ENCODE results near the gene GNMT. TPM values are rescaled to one million over a fixed set of nuclear protein-coding genes. Genes with fewer than 3 reads are reported as not detected.

The GNMT gene
- total and polyA plus RNA-seq, 9 of the 15 experiments (the other 6 are each of a cell fraction or from before 2014, with no cell fraction given), result 0.11 to 0.29 (median 0.15) TPM; not detected in 6

GRCh38 chr6:42962096-42962495 is 1.5 kb downstream of the GNMT start:
- H3K9me3 ChIP-seq (replicated peaks; ENCODE audit: control insufficient read depth, insufficient read depth, low read depth, low read length), result no peaks in the 10 kb centered on the region
- H3K27ac ChIP-seq (ENCODE audit: extremely low read depth, low read depth, low read length), result no peak overlapping the region
- intact Hi-C loops (cut with micrococcal nuclease) (loop anchor here (5.0 kb wide), 1 partner anchor 60 kb away; no protein-coding TSS in a partner anchor), in situ Hi-C loops (cut with MboI) (no loop called here)
- WGBS (ENCODE audit: insufficient coverage, low coverage, missing lambda C conversion rate), result 74% methylated on average over 12 of the region's 12 CpGs
- no peaks in the 10 kb centered on the region for H3K79me2 ChIP-seq (ENCODE audit: control insufficient read depth, insufficient read depth, low read length)
- FAIRE-seq (no peak), ATAC-seq (no peak), DNase-seq (ENCODE audit: extremely low read depth in 1 of 4, low spot score in 3 of 4) (no peak)
- TF ChIP-seq ETS2 (tag; IDR thresholded peaks at IDR 0.05; ENCODE audit: borderline replicate concordance, poor library complexity, severe bottlenecking) (no peak), PURB (CRISPR knock-in tag; IDR thresholded peaks at IDR 0.05; ENCODE audit: low read depth) (no peak)
- peaks cover 26% of the 10 kb centered on the region; the same call in 1 of the 3 replicates for H3K36me3 ChIP-seq (ENCODE audit: control insufficient read depth, insufficient read depth, low read length)
- BruUV-seq (replicated peaks), result no TSS peak
- POLR2A ChIA-PET, result interaction anchor here (0.6 to 1.2 kb wide), 3 partner anchors 9 to 22 kb away, joined by 3 read pairs; no protein-coding TSS in a partner anchor
- H4K20me1 ChIP-seq (replicated peaks; ENCODE audit: control insufficient read depth, insufficient read depth, low read length), result no peaks in the 10 kb centered on the region
- peaks cover 0 to 14% of the 10 kb centered on the region in 2 experiments; a peak in 2 of 5 replicates for H3K4me1 ChIP-seq (replicated peaks in 1 of 2; ENCODE audit: control insufficient read depth in 2 of 2, insufficient read depth in 2 of 2, low read length in 2 of 2)
- H3K27me3 ChIP-seq (ENCODE audit: control insufficient read depth in 2 of 2, insufficient read depth in 2 of 2, low read length in 2 of 2), result no peaks in the 10 kb centered on the region
- no peaks in the 10 kb centered on the region for H3K9me1 ChIP-seq (ENCODE audit: control insufficient read depth, insufficient read depth, low read length)
- no peak overlapping the region for H3K9ac ChIP-seq (ENCODE audit: insufficient read depth in 1 of 2, low read depth in 2 of 2, low read length in 2 of 2)
- H2AFZ ChIP-seq (ENCODE audit: low read depth, low read length), result no peak overlapping the region
- no peak overlapping the region for H3K4me3 ChIP-seq
- CTCF ChIA-PET (ENCODE audit: low intra/inter-chr PET ratio), result no interaction called here
- no peak overlapping the region for H3K4me2 ChIP-seq (ENCODE audit: insufficient read depth, low read length)

- no TSS peak for BruUV-seq (replicated peaks)
- Histone ChIP-seq H2AFZ (ENCODE audit: low read depth, low read length) (no peak overlapping the region), H3K4me3 (no peak overlapping the region), H3K9me1 (ENCODE audit: control insufficient read depth, insufficient read depth, low read length) (no peaks in the 10 kb centered on the region), H3K4me2 (ENCODE audit: insufficient read depth, low read length) (no peak overlapping the region), H3K36me3 (ENCODE audit: control insufficient read depth, insufficient read depth, low read length) (peaks cover 31% of the 10 kb centered on the region; the same call in 1 of the 3 replicates), H3K27ac (ENCODE audit: extremely low read depth, low read depth, low read length) (no peak overlapping the region), H3K9me3 (replicated peaks; ENCODE audit: control insufficient read depth, insufficient read depth, low read depth, low read length) (no peaks in the 10 kb centered on the region), H3K4me1 (replicated peaks in 1 of 2; ENCODE audit: control insufficient read depth in 2 of 2, insufficient read depth in 2 of 2, low read length in 2 of 2) (peaks cover 0 to 14% of the 10 kb centered on the region in 2 experiments; a peak in 2 of 5 replicates), H3K9ac (ENCODE audit: insufficient read depth in 1 of 2, low read depth in 2 of 2, low read length in 2 of 2) (no peak overlapping the region), H3K79me2 (ENCODE audit: control insufficient read depth, insufficient read depth, low read length) (no peaks in the 10 kb centered on the region), H3K27me3 (ENCODE audit: control insufficient read depth in 2 of 2, insufficient read depth in 2 of 2, low read length in 2 of 2) (no peaks in the 10 kb centered on the region), H4K20me1 (replicated peaks; ENCODE audit: control insufficient read depth, insufficient read depth, low read length) (no peaks in the 10 kb centered on the region)
- no peak for DNase-seq (ENCODE audit: extremely low read depth in 1 of 4, low spot score in 3 of 4)
- WGBS (ENCODE audit: insufficient coverage, low coverage, missing lambda C conversion rate), result 70% methylated on average over 13 of the region's 13 CpGs
- in situ Hi-C loops (cut with MboI), result no loop called here
- ATAC-seq, result no peak
- ChIA-PET CTCF (ENCODE audit: low intra/inter-chr PET ratio) (interaction anchor here (2.6 kb wide), 1 partner anchor 180 kb away, joined by 14 read pairs; no protein-coding TSS in a partner anchor), POLR2A (interaction anchor here (0.6 to 3.5 kb wide), 4 partner anchors 8 to 21 kb away, joined by 3 to 22 read pairs (median 3); no protein-coding TSS in a partner anchor)
- intact Hi-C loops (cut with micrococcal nuclease), result loop anchor here (5.0 kb wide), 1 partner anchor 60 kb away; no protein-coding TSS in a partner anchor
- FAIRE-seq, result peak; percentile 37
- no peak for TF ChIP-seq ZNF407 (IDR thresholded peaks at IDR 0.05; ENCODE audit: low read depth)
Observed at GRCh38 chr6:42962502-42963178, 2.1 kb downstream of the GNMT start.

Measured in K562 (cell line).